ENCODE data around the gene CAMK2A. TPM values are rescaled to one million over a fixed set of nuclear protein-coding genes. Genes with fewer than 3 reads are reported as not detected.
A peak's percentile ranks its signal among the peaks of the same experiment; 100 is the strongest.

CAMK2A gene
- polyA plus RNA-seq, 1 of the 3 experiments (the other 2 are of a cell fraction) = 0.10 TPM

DNA sequence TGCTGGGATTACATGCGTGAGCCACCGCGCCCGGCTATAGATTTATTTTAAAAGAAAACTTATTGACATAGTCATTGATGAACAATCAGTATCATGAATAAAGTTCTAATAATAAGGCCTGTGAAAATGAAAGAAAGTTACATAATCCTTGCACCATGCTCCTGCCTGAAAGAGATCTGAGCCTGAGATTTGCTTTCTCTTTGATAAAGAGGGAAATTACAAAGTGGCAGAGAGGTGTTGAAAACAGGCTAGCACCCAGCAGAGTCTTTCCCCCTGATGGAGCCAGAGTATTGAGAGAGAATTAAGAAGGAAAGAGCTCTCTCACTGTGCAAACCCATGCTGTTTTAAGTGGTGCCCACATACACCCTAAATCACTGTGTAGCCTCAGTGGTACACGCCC, 62.5 kb downstream of the CAMK2A start:
- no peak for DNase-seq
- H3K9me2 ChIP-seq = no peaks in the 10 kb centered on the region
- no peak overlapping the region for H2AFZ ChIP-seq (ENCODE audit: low read depth)
- H3K9me3 ChIP-seq = no peaks in the 10 kb centered on the region
- 96% methylated on average over 5 of the region's 5 CpGs for WGBS (ENCODE audit: low lambda C conversion rate)
- peaks cover 0 to 13% of the 10 kb centered on the region in 2 experiments; a peak in 1 of 4 replicates for H3K4me1 ChIP-seq (ENCODE audit: control insufficient read depth in 1 of 2, insufficient read depth in 2 of 2, low read depth in 1 of 2, low read length in 1 of 2)
- CTCF ChIA-PET = interaction anchor here (0.8 to 4.3 kb wide), 11 partner anchors 10 to 209 kb away, joined by 3 to 35 read pairs (median 4); no protein-coding TSS in a partner anchor
- POLR2A ChIA-PET = interaction anchor here (1.3 kb wide), 1 partner anchor 115 kb away, joined by 3 read pairs; no protein-coding TSS in a partner anchor
- H3K27ac ChIP-seq (ENCODE audit: low read depth in 2 of 2, low read length in 1 of 2) = no peak overlapping the region
- TF ChIP-seq RAD21 (IDR thresholded peaks at IDR 0.05; ENCODE audit: low read length) (peak; percentile 36), TCF12 (IDR thresholded peaks at IDR 0.05) (no peak)
- H3F3A ChIP-seq (replicated peaks; ENCODE audit: insufficient read depth) = no peaks in the 10 kb centered on the region
- H3K79me2 ChIP-seq (ENCODE audit: insufficient read depth) = no peaks in the 10 kb centered on the region
- no peaks in the 10 kb centered on the region for H3K27me3 ChIP-seq (ENCODE audit: insufficient read depth)
- no peaks in the 10 kb centered on the region for H4K20me1 ChIP-seq (ENCODE audit: insufficient read depth)
- H3K9ac ChIP-seq = no peak overlapping the region
- no peak overlapping the region for H3K4me3 ChIP-seq (ENCODE audit: low read depth in 2 of 2, low read length in 1 of 2)
- H3K4me2 ChIP-seq = no peak overlapping the region
- H3K36me3 ChIP-seq (replicated peaks in 1 of 2; ENCODE audit: control insufficient read depth in 1 of 2, insufficient read depth in 2 of 2, low read length in 1 of 2) = no peaks in the 10 kb centered on the region

- Histone ChIP-seq H3K9me2 (no peaks in the 10 kb centered on the region), H3K4me2 (no peak overlapping the region)
- POLR2A ChIA-PET = no interaction called here
Measured at GRCh38 chr5:150224483-150225027, 65.0 kb downstream of the CAMK2A start.

DNA sequence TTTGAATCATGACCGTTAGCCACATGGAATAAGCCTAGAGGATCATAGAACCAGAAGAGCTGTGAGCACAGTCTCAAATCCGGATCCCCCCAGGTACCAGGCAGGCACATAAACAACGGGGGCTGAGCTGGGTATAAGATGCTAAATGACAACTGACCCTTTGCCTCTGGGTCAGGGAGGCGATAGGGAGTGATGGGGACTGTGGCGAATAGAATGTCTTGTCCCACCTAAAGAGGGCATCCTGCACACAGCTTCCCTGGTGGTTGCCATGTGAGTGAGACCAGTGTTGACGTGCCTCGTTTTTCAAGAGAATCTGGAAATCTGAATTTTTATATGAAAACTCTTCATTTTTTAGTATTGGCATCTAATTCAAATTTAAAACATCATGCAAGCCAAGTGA, 66.1 kb downstream of the CAMK2A start:
- CTCF ChIA-PET = interaction anchor here (1.1 to 1.9 kb wide), 5 partner anchors 9 to 121 kb away, joined by 3 to 11 read pairs (median 3); no protein-coding TSS in a partner anchor
- Histone ChIP-seq H3K4me1 (ENCODE audit: control insufficient read depth in 1 of 2, insufficient read depth in 2 of 2, low read depth in 1 of 2, low read length in 1 of 2) (peaks cover 0 to 13% of the 10 kb centered on the region in 2 experiments; a peak in 1 of 4 replicates), H3F3A (replicated peaks; ENCODE audit: insufficient read depth) (no peaks in the 10 kb centered on the region), H4K20me1 (ENCODE audit: insufficient read depth) (no peaks in the 10 kb centered on the region), H2AFZ (ENCODE audit: low read depth) (no peak overlapping the region), H3K27ac (ENCODE audit: low read depth in 2 of 2, low read length in 1 of 2) (no peak overlapping the region), H3K4me3 (ENCODE audit: low read depth in 2 of 2, low read length in 1 of 2) (no peak overlapping the region), H3K9ac (no peak overlapping the region), H3K79me2 (ENCODE audit: insufficient read depth) (no peaks in the 10 kb centered on the region), H3K4me2 (no peak overlapping the region), H3K27me3 (ENCODE audit: insufficient read depth) (no peaks in the 10 kb centered on the region), H3K36me3 (replicated peaks in 1 of 2; ENCODE audit: control insufficient read depth in 1 of 2, insufficient read depth in 2 of 2, low read length in 1 of 2) (no peaks in the 10 kb centered on the region), H3K9me3 (no peaks in the 10 kb centered on the region), H3K9me2 (no peaks in the 10 kb centered on the region)
- POLR2A ChIA-PET = no interaction called here
- 87% methylated on average over 7 of the region's 7 CpGs for WGBS (ENCODE audit: low lambda C conversion rate)
- DNase-seq = no peak
- TF ChIP-seq TCF12 (IDR thresholded peaks at IDR 0.05) (no peak), RAD21 (IDR thresholded peaks at IDR 0.05; ENCODE audit: low read length) (0 out of 2 replicates have a peak, but pooled peaks have one; percentile 7)

More at GRCh38 chr5:150224483-150225027, 65.0 kb downstream of the CAMK2A start:
- Histone ChIP-seq H3K4me3 (ENCODE audit: low read depth in 2 of 2, low read length in 1 of 2) (no peak overlapping the region), H3K9me3 (no peaks in the 10 kb centered on the region), H3F3A (replicated peaks; ENCODE audit: insufficient read depth) (no peaks in the 10 kb centered on the region), H3K36me3 (replicated peaks in 1 of 2; ENCODE audit: control insufficient read depth in 1 of 2, insufficient read depth in 2 of 2, low read length in 1 of 2) (no peaks in the 10 kb centered on the region), H3K27ac (ENCODE audit: low read depth in 2 of 2, low read length in 1 of 2) (no peak overlapping the region), H4K20me1 (ENCODE audit: insufficient read depth) (no peaks in the 10 kb centered on the region), H3K9ac (no peak overlapping the region), H3K79me2 (ENCODE audit: insufficient read depth) (no peaks in the 10 kb centered on the region), H3K27me3 (ENCODE audit: insufficient read depth) (no peaks in the 10 kb centered on the region), H2AFZ (ENCODE audit: low read depth) (no peak overlapping the region), H3K4me1 (ENCODE audit: control insufficient read depth in 1 of 2, insufficient read depth in 2 of 2, low read depth in 1 of 2, low read length in 1 of 2) (peaks cover 0 to 13% of the 10 kb centered on the region in 2 experiments; a peak in 1 of 4 replicates)
- CTCF ChIA-PET = interaction anchor here (1.1 kb wide), 2 partner anchors 10 to 120 kb away, joined by 3 read pairs; no protein-coding TSS in a partner anchor
- WGBS (ENCODE audit: low lambda C conversion rate) = 64% methylated on average over 8 of the region's 8 CpGs
- TF ChIP-seq RXRA (IDR thresholded peaks at IDR 0.05; ENCODE audit: borderline replicate concordance, low read depth) (no peak), EZH2phosphoT487 (IDR thresholded peaks at IDR 0.05; ENCODE audit: borderline replicate concordance, low read depth) (no peak)
- no peak for DNase-seq
